Stimulated activated CD4-positive, alpha-beta T cell treated with anti-CD3 and anti-CD28 coated beads, Interleukin-2, amount 100 ng/mL, for 4 hours (primary cell): ENCODE data around the gene CHAC2.
"Not testable (repeated sequence)": the region's sequence is repeated elsewhere in the genome, so short reads cannot be mapped to it uniquely, and the experiment has no call there.

Experiments
- DNase-seq: peaks from one replicate; pipeline ENCODE4 v3.0.0-alpha.2; 2020; ENCODE audit warnings: low read depth

CHAC2 gene

GRCh38 chr2:53767405-53768241 is at the start of gene CHAC2:
CHAC2 (plus strand) TSS chr2:53767804; CDS start chr2:53767887, 83 bp downstream.
- DNase-seq: peak; percentile 73

- DNase-seq: not testable (repeated sequence)
These were observed 46.7 kb upstream of the CHAC2 start for GRCh38 chr2:53720944-53721343.

GRCh38 chr2:53724536-53724935 is 43.1 kb upstream of the CHAC2 start:
- DNase-seq: no peak

GRCh38 chr2:53725662-53726061 is 41.9 kb upstream of the CHAC2 start:
- DNase-seq: no peak

- DNase-seq: no peak
These were observed 39.7 kb upstream of the CHAC2 start for GRCh38 chr2:53727921-53728320.

- DNase-seq: no peak
These were observed 38.4 kb upstream of the CHAC2 start for GRCh38 chr2:53729143-53729762.

- DNase-seq: no peak
These were observed 30.5 kb upstream of the CHAC2 start for GRCh38 chr2:53737091-53737490.

GRCh38 chr2:53739032-53739431 is 28.6 kb upstream of the CHAC2 start:
- DNase-seq: no peak

- no peak for DNase-seq
These were observed 27.4 kb upstream of the CHAC2 start for GRCh38 chr2:53740170-53740569.

GRCh38 chr2:53744395-53745065 is 23.1 kb upstream of the CHAC2 start:
- no peak for DNase-seq

- no peak for DNase-seq
These were observed 17.4 kb upstream of the CHAC2 start for GRCh38 chr2:53750041-53750768.

GRCh38 chr2:53751728-53752127 is 15.9 kb upstream of the CHAC2 start:
- no peak for DNase-seq

GRCh38 chr2:53752385-53752784 is 15.2 kb upstream of the CHAC2 start:
- DNase-seq: no peak

GRCh38 chr2:53753041-53753440 is 14.6 kb upstream of the CHAC2 start:
- DNase-seq: no peak

GRCh38 chr2:53755121-53755520 is 12.5 kb upstream of the CHAC2 start:
- DNase-seq: no peak

GRCh38 chr2:53756644-53757043 is 11.0 kb upstream of the CHAC2 start:
- no peak for DNase-seq

- DNase-seq: not testable (repeated sequence)
These were observed 10.4 kb upstream of the CHAC2 start for GRCh38 chr2:53757206-53757605.

GRCh38 chr2:53765767-53766166 is 1.8 kb upstream of the CHAC2 start:
- no peak for DNase-seq

GRCh38 chr2:53768242-53768542 is 588 bp downstream of the CHAC2 start:
- no peak for DNase-seq

GRCh38 chr2:53769318-53769945 is 1.8 kb downstream of the CHAC2 start:
- no peak for DNase-seq

- no peak for DNase-seq
These were observed 2.7 kb downstream of the CHAC2 start for GRCh38 chr2:53770264-53770663.

GRCh38 chr2:53777134-53777533 is 9.5 kb downstream of the CHAC2 start:
- no peak for DNase-seq
